ENCODE results near the gene POLQ. TPM values are rescaled to one million over a fixed set of nuclear protein-coding genes. Genes with fewer than 3 reads are reported as not detected.
"Not testable (repeated sequence)": the region's sequence is repeated elsewhere in the genome, so short reads cannot be mapped to it uniquely, and the experiment has no call there.

The POLQ gene
- total RNA-seq, result 37.1 and 37.7 TPM in 2 replicates

GRCh38 chr3:121545574-121546455 lies at the start of gene POLQ:
Gene POLQ, minus strand, starts transcription at chr3:121545988. Its CDS starts 111 bp downstream, at chr3:121545877.
- intact Hi-C loops (cut with micrococcal nuclease), result loop anchor here (1.0 to 10.0 kb wide), 17 partner anchors 114 to 1716 kb away; partner anchors contain the start of genes DTX3L, EAF2, GOLGB1 and GSK3B

- intact Hi-C loops (cut with micrococcal nuclease), result no loop called here
These were observed 49.1 kb upstream of the POLQ start for GRCh38 chr3:121594850-121595249.

- intact Hi-C loops (cut with micrococcal nuclease), result not testable (repeated sequence)
These were observed 48.0 kb upstream of the POLQ start for GRCh38 chr3:121593806-121594205.

DNA sequence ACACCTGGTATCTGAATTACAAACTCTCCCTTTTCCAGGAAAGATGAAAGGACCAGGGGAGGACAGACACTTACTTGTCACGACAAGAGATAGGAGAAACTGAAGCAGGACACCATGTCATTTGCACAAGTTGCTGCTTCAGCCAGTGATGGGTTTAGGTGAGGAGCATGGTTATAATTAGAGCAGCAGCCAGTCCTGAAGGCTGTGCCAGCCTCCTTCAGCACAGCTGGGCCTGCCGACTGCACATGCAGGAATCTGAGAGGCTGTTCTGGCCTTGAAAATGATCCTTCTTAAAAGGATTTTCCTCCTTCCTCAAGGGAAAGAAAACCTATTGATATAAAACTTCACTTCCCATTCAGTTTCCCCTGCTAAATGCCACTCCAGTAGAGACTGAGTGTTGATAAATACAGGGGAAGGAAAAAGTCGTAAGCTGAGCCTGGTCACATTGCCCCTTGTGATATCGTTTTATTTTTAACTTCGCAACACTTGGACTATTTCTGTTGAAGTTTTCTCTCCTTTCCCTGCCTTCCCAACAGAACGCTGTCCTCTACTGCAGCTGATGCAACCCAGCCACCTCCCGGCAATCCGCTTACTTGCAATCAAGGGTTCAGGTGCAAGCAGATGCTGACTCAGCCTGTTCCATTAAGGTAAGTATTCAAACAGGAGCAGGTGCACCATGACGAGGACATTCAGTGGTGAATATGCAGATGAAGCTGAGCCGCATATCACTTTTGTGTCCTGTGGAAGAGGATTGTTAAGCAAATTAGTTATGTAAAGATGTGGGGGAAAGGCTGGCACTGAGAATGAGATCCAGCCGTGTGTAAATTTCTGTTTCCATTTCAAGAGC lies 47.3 kb upstream of the POLQ start, which contains the start of gene FBXO40:
Gene FBXO40, plus strand, starts transcription at position 524 of the 847 bp plus-strand sequence. CDS start 27,197 bp downstream, outside the sequence.
- intact Hi-C loops (cut with micrococcal nuclease), result no loop called here

GRCh38 chr3:121584418-121584817 lies 38.6 kb upstream of the POLQ start:
- intact Hi-C loops (cut with micrococcal nuclease), result no loop called here

GRCh38 chr3:121581691-121582090 lies 35.9 kb upstream of the POLQ start:
- intact Hi-C loops (cut with micrococcal nuclease), result no loop called here

DNA sequence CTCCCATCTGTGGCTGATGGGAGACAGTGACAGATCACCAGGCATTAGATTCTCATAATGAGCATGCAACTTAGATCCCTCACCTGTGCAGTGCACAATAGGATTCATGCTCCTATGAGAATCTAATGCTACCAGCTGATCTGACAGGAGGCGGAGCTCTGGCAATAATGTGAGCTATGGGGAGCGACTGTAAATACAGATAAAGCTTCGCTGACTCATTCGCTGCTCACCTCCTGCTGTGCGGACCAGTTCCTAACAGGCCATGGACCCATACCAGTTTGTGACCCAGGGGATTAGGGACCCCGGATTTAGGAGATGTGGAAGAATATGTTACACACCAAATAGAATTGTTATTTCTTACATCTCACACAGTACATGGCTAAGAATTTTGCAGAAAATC lies 28.7 kb upstream of the POLQ start:
- intact Hi-C loops (cut with micrococcal nuclease), result no loop called here

DNA sequence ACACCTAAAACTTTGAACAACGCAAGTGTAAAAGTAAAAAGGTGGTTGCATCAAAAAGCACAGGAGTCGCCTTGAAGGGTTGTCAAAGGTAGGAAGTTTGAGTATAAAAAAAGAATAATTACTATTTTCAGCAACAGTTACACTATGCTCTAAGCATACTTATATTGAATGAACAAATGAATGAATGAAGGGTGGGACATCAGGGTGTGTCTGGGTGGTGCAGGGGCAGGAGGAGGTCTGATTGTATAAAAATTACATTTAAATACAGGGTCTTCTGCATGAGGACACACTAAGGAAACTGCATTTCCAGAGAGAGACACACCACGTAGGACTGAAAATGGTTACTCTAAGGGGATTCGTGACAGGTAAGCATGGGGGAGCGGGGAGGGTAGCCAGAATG lies 21.9 kb upstream of the POLQ start, which contains the start of gene ARGFX:
Gene ARGFX, plus strand, starts transcription at position 301 of the 400 bp plus-strand sequence. CDS start 2,765 bp downstream, outside the sequence.
- intact Hi-C loops (cut with micrococcal nuclease), result no loop called here

DNA sequence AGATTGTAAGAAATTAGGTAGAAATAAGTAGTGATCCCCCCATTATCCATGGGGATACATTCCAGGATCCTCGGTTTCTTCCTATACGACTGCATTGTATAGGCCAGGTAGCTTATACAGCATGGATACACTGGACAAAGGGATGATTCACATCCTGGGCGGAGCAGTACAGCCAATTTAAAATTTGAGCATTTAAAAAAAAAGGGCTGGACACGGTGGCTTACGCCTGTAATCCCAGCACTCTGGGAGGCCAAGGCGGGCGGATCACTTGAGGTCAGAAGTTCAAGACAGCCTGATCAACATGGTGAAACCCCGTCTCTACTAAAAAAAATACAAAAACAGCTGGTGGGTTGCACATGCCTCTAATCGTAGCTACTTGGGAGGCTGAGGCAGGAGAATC lies 21.0 kb upstream of the POLQ start:
- intact Hi-C loops (cut with micrococcal nuclease), result no loop called here

- intact Hi-C loops (cut with micrococcal nuclease), result no loop called here
These were observed 16.4 kb upstream of the POLQ start for GRCh38 chr3:121562148-121562547.

DNA sequence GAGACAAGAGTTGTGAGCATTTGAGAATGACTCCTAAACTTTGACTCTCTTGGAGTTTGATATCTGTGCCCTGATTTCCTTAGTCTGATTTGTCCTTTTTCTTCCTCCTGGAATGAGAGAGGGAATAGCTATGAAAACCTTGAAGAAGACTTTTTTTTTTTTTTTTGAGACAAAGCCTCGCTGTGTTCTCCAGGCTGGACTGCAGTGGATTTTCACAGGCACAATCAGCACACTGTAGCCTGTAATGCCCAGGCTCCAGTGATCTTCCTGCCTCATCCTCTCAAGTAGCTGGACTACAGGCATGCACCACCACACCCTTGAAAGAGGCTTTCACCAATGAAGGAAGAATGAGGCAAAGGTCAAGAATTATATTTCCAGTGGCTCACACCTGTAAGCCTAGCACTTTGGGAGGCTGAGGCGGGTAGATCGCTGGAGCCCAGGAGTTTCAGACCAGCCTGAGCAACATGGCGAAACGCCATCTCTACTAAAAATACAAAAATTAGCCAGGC lies 11.7 kb upstream of the POLQ start:
- intact Hi-C loops (cut with micrococcal nuclease), result no loop called here

DNA sequence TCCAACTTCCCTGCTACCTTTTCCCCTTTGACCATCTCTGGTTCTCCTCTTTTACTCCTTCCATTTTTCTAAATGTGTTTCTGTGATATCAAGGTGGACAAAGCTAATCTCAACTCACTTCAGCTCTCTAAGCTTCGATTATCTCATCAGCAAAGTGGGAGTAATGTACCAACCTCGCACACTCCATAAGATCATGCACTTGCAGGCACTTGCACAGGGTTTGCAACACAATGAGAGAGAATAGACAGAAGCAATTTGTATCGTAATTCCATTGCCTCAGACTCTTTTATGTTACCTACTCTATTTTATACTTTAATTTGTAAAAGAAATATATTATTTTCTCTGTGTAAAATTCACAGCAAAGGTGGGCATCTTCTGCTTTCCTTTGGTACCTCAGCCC lies 7.0 kb upstream of the POLQ start:
- intact Hi-C loops (cut with micrococcal nuclease), result no loop called here

GRCh38 chr3:121552379-121552778 lies 6.6 kb upstream of the POLQ start:
- intact Hi-C loops (cut with micrococcal nuclease), result no loop called here

GRCh38 chr3:121545049-121545573 lies 677 bp downstream of the POLQ start:
- intact Hi-C loops (cut with micrococcal nuclease), result loop anchor here (1.0 to 10.0 kb wide), 7 partner anchors 440 to 1717 kb away; partner anchors contain the start of genes DTX3L, GSK3B, KPNA1 and PARP9

DNA sequence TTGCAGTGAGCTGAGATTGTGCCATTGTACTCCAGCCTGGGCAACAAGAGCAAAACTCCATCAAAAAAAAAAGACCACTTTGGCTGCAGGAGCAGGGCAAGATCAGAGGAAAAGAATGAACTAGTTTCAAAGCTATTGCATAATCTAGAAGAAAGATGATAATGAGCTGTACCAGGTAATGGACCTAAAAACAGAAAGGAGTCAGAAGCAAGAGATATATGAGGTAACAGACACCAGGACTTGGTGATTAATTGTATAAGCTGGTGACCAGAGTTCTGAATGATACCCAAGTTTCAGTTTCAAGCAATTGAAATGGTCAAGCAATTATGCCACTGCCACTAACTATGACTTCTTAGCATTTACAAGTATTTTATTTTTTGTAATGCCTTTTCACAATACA lies 2.9 kb downstream of the POLQ start:
- intact Hi-C loops (cut with micrococcal nuclease), result loop anchor here (1.0 to 10.0 kb wide), 3 partner anchors 8 to 1448 kb away; partner anchors contain the start of gene GSK3B

GRCh38 chr3:121531269-121531668 lies 14.5 kb downstream of the POLQ start:
- intact Hi-C loops (cut with micrococcal nuclease), result no loop called here

DNA sequence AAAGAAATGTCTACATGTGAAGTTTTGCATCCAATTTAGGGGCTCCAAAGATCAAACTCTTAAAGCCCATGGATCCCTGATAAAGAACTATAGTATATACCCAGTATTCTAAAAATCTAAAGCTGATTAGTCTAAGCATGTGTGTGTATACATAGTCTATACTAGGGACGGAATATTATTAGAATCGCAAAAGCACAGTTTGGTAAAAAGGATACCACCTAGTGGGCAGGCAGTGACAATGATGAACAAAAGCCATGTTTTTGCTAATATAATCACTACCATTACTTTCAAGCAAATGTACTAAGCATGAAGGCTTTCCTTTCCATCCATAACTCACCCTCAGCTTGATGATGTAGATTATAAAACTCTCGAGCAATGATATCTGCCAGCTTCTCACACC lies 16.5 kb downstream of the POLQ start:
- intact Hi-C loops (cut with micrococcal nuclease), result no loop called here

DNA sequence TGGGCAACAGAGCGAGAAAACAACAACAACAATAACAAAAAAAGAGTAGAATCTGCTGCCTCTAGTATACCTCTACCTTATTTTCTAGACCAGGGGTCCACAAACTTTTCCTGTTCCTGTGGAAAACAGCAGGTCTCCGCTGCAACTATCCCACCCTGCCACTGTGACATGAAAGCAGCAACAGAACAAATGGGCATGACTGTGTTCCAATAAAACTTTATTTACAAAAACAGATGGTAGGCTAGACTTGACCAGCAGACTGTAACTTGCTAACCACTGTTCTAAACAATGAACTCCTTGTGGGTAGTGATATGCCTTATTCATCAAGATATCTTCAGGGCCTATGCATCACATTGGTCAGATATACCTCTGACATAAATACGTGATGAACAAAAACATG lies 25.3 kb downstream of the POLQ start:
- intact Hi-C loops (cut with micrococcal nuclease), result no loop called here

DNA sequence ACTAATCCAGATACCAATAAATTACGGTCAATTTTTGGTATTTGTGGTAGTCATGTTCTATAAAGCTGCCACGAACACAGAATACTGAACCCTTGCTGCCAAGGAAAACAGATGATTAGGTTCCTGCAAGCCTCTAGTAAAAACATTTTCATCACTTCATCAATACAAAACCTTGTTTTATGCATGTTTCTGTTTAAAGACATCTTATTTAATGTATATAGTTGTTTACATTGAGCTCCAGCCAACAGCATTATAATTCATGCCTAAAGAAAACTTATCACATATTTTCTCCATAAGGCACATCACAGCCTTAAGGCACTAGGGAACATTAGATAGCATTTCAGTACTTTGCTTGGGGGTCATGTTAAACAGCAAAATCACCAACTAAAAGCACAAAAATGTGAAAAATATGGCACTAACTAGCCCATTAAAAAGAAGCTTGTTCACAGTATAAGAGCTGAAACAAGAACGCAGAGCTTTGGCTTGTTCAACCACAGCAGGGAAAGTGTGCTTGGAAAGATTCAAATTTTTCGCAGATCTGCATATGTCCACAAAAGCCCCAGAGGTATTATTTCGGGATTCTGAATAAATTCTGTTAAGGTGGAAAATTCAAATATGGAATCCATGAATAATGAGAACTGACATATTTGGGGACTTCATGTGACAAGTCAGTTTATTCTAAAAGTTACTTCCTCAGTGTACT lies 27.7 kb downstream of the POLQ start:
- intact Hi-C loops (cut with micrococcal nuclease), result no loop called here

- intact Hi-C loops (cut with micrococcal nuclease), result no loop called here
These were observed 29.9 kb downstream of the POLQ start for GRCh38 chr3:121515862-121516261.

GRCh38 chr3:121515313-121515712 lies 30.5 kb downstream of the POLQ start:
- intact Hi-C loops (cut with micrococcal nuclease), result no loop called here
